ENCODE measurements around the gene LRIG3. TPM values are rescaled to one million over a fixed set of nuclear protein-coding genes. Genes with fewer than 3 reads are reported as not detected.
A peak's percentile ranks its signal among the peaks of the same experiment; 100 is the strongest.

Gene LRIG3
- total RNA-seq, 2 experiments from 2014 or later: 0.09 to 0.14 TPM

DNA sequence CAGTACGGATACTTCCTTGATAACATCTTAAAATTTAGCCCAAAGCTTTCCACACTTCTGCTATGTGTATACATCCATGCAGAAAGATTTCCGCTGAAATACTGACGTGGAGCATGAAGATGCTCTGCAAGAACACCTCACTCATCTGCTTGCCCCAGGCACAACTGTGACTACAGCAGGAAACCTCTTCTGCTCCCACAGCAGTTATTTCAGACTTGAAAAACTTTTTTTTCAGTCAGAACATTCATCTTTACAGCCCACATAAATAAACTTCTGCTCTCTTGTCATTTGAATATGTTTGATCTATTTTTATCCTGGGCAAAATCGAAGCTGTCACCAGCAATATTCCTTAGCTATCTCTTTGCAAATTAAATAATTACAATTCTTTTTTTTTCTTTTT is 6.8 kb upstream of the LRIG3 start:
- Mint-ChIP-seq H3K27ac (no peak overlapping the region), H3K4me3 (no peak overlapping the region), H3K9me3 (ENCODE audit: low read depth) (no peaks in the 10 kb centered on the region), H3K4me1 (no peaks in the 10 kb centered on the region), H3K27me3 (peaks cover 17% of the 10 kb centered on the region), H3K36me3 (ENCODE audit: low read depth) (no peaks in the 10 kb centered on the region)
- DNase-seq (no peak), ATAC-seq (no peak)
- intact Hi-C loops (cut with DNase I, micrococcal nuclease): no loop called here
- POLR2A ChIA-PET: no interaction called here
- CTCF ChIA-PET: no interaction called here

DNA sequence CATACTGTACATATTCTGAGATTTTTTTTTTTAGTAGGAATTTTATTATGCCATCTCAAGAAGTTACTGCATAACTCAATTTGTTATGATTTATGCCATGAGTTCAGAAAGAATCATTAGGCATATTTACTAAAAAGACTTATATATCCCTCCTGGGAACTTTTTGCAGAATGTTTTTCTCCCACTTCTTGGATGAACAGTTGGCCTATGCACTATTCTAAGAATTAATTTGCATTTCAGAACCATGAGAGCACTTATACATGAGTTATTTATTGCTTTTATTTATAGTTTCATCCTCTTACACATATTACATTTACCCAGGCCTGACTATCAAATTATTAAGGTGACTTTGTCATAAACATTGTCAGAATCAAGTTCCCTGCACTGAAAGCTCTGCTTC is 6.3 kb upstream of the LRIG3 start:
- ChIA-PET POLR2A (no interaction called here), CTCF (no interaction called here)
- H3K4me3 Mint-ChIP-seq: no peak overlapping the region
- intact Hi-C loops (cut with DNase I, micrococcal nuclease): no loop called here
- H3K36me3 Mint-ChIP-seq (ENCODE audit: low read depth): no peaks in the 10 kb centered on the region
- H3K4me1 Mint-ChIP-seq: no peaks in the 10 kb centered on the region
- no peak for ATAC-seq
- H3K9me3 Mint-ChIP-seq (ENCODE audit: low read depth): no peaks in the 10 kb centered on the region
- H3K27me3 Mint-ChIP-seq: peaks cover 17% of the 10 kb centered on the region
- no peak for DNase-seq
- no peak overlapping the region for H3K27ac Mint-ChIP-seq

DNA sequence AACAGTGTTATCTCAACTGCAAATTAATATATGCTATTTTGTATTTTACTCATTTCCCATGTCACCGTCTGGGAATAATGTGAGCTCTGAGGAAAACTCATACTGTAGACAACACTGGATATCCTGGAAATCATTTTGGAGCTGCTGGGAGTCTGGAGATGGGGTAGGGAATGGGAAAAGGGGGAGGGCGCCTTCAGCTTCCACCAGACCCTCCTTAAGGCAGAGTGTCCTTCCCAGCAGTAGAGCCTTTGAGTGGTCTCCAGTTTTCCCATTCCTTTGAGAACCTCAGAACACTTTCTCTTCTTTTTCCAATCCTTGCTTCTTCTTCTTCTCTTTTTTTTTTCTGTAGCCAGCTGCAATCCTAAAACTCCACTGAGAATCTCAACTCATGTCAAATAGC is 5.4 kb upstream of the LRIG3 start:
- H3K9me3 Mint-ChIP-seq (ENCODE audit: low read depth): no peaks in the 10 kb centered on the region
- H3K27ac Mint-ChIP-seq: no peak overlapping the region
- DNase-seq (no peak), ATAC-seq (no peak)
- no peak overlapping the region for H3K4me3 Mint-ChIP-seq
- no peaks in the 10 kb centered on the region for H3K36me3 Mint-ChIP-seq (ENCODE audit: low read depth)
- intact Hi-C loops (cut with DNase I, micrococcal nuclease): no loop called here
- ChIA-PET POLR2A (no interaction called here), CTCF (no interaction called here)
- H3K27me3 Mint-ChIP-seq: peaks cover 22% of the 10 kb centered on the region
- no peaks in the 10 kb centered on the region for H3K4me1 Mint-ChIP-seq

GRCh38 chr12:58925111-58925611 is 4.9 kb upstream of the LRIG3 start:
- Mint-ChIP-seq H3K4me1 (peaks cover 3% of the 10 kb centered on the region), H3K9me3 (ENCODE audit: low read depth) (no peaks in the 10 kb centered on the region), H3K27ac (no peak overlapping the region), H3K4me3 (no peak overlapping the region), H3K36me3 (ENCODE audit: low read depth) (no peaks in the 10 kb centered on the region), H3K27me3 (peaks cover 27% of the 10 kb centered on the region)
- CTCF ChIA-PET: no interaction called here
- DNase-seq (no peak), ATAC-seq (no peak)
- intact Hi-C loops (cut with DNase I, micrococcal nuclease): no loop called here
- POLR2A ChIA-PET: no interaction called here

GRCh38 chr12:58924652-58925051 is 4.3 kb upstream of the LRIG3 start:
- DNase-seq: no peak
- H3K4me1 Mint-ChIP-seq: peaks cover 3% of the 10 kb centered on the region
- ChIA-PET CTCF (no interaction called here), POLR2A (no interaction called here)
- H3K27ac Mint-ChIP-seq: no peak overlapping the region
- peaks cover 27% of the 10 kb centered on the region for H3K27me3 Mint-ChIP-seq
- no peaks in the 10 kb centered on the region for H3K9me3 Mint-ChIP-seq (ENCODE audit: low read depth)
- intact Hi-C loops (cut with DNase I, micrococcal nuclease): no loop called here
- no peak for ATAC-seq
- no peaks in the 10 kb centered on the region for H3K36me3 Mint-ChIP-seq (ENCODE audit: low read depth)
- H3K4me3 Mint-ChIP-seq: no peak overlapping the region

DNA sequence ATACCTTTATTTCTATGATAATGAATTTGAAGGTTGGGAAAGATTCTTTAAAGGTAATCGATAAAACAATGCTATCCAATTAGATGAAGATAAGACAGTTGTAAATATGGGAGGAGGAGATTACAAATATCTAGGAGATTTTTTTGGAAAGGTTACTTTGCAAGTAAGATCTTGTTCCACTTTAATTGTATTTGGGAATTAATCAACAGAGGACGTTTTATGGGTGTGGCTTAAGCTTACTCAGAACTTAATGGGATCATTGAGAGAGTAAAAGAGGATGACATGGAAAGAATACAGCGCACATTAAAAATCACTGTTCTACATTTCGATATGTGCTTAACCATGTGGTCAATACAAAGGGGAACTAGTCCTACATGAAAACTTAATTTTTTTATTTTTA is 3.5 kb upstream of the LRIG3 start:
- Mint-ChIP-seq H3K4me1 (peaks cover 8% of the 10 kb centered on the region), H3K36me3 (ENCODE audit: low read depth) (no peaks in the 10 kb centered on the region), H3K27ac (no peak overlapping the region), H3K9me3 (ENCODE audit: low read depth) (no peaks in the 10 kb centered on the region), H3K27me3 (peaks cover 33% of the 10 kb centered on the region), H3K4me3 (no peak overlapping the region)
- DNase-seq (no peak), ATAC-seq (no peak)
- intact Hi-C loops (cut with DNase I, micrococcal nuclease): no loop called here
- POLR2A ChIA-PET: no interaction called here
- CTCF ChIA-PET: no interaction called here

GRCh38 chr12:58922849-58923248 is 2.5 kb upstream of the LRIG3 start:
- peaks cover 41% of the 10 kb centered on the region for H3K27me3 Mint-ChIP-seq
- CTCF ChIA-PET: no interaction called here

DNA sequence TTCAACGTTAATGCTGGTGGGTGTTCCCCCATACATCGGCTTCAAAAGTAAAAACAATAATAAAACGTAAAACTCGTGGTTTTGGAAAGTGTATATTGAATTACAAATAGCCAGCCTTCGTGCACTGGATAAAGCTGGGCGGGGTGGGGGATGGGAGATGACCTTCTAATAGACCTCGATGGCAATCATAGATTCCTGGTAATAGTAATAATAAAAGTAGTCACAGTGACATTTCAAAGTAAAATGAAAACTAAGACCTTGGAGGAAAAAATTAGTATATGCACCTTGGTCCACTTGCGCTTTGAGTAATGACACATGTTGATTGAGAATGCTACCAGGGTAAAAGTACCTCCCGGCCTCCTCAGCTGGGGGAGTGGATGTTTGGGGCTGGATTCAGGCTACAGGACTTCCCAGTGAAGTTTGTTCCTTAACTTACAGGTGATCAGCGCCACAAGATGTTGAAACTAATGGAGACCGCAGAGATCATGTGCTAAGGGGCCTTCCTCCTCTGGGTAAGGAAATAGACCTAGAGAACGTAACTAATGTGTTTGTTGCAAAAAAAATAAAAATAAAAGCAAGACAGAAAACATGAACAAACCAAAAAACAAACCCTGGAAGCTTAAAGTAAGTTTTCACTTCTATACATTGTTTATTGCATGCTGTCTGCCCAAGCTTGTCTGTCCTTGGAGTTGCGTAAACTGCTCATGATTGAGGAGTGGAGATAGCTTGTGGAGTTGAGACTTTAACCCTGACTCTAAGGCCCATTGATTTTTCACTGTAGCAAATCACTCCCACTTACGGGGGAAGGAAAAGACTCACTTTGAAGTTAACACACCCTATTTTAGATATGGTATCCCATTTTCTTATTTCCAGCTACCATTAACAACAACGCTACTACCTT is 907 bp upstream of the LRIG3 start:
- H3K36me3 Mint-ChIP-seq (ENCODE audit: low read depth): no peaks in the 10 kb centered on the region
- intact Hi-C loops (cut with DNase I, micrococcal nuclease): no loop called here
- no peak overlapping the region for H3K27ac Mint-ChIP-seq
- ChIA-PET CTCF (interaction anchor here (0.6 kb wide), 1 partner anchor 40 kb away, joined by 3 read pairs; no protein-coding TSS in a partner anchor), POLR2A (no interaction called here)
- H3K4me1 Mint-ChIP-seq: peaks cover 8% of the 10 kb centered on the region
- DNase-seq (peak; percentile 9), ATAC-seq (peak; percentile 47)
- peaks cover 43% of the 10 kb centered on the region for H3K27me3 Mint-ChIP-seq
- H3K9me3 Mint-ChIP-seq (ENCODE audit: low read depth): no peaks in the 10 kb centered on the region
- H3K4me3 Mint-ChIP-seq: no peak overlapping the region

More at GRCh38 chr12:58922849-58923248, 2.5 kb upstream of the LRIG3 start:
- H3K27ac Mint-ChIP-seq: no peak overlapping the region
- peaks cover 8% of the 10 kb centered on the region for H3K4me1 Mint-ChIP-seq
- no peaks in the 10 kb centered on the region for H3K9me3 Mint-ChIP-seq (ENCODE audit: low read depth)
- no peaks in the 10 kb centered on the region for H3K36me3 Mint-ChIP-seq (ENCODE audit: low read depth)
- DNase-seq (no peak), ATAC-seq (no peak)
- intact Hi-C loops (cut with DNase I, micrococcal nuclease): no loop called here
- POLR2A ChIA-PET: no interaction called here
- no peak overlapping the region for H3K4me3 Mint-ChIP-seq

- peaks cover 39% of the 10 kb centered on the region for H3K27me3 Mint-ChIP-seq
- no peak overlapping the region for H3K27ac Mint-ChIP-seq
- DNase-seq (peak; percentile 6), ATAC-seq (no peak)
- H3K4me3 Mint-ChIP-seq: no peak overlapping the region
- no peaks in the 10 kb centered on the region for H3K36me3 Mint-ChIP-seq (ENCODE audit: low read depth)
- H3K4me1 Mint-ChIP-seq: peaks cover 8% of the 10 kb centered on the region
- ChIA-PET POLR2A (no interaction called here), CTCF (no interaction called here)
- H3K9me3 Mint-ChIP-seq (ENCODE audit: low read depth): no peaks in the 10 kb centered on the region
- intact Hi-C loops (cut with DNase I, micrococcal nuclease): no loop called here
Observed at GRCh38 chr12:58919231-58920101, 838 bp downstream of the LRIG3 start.

DNA sequence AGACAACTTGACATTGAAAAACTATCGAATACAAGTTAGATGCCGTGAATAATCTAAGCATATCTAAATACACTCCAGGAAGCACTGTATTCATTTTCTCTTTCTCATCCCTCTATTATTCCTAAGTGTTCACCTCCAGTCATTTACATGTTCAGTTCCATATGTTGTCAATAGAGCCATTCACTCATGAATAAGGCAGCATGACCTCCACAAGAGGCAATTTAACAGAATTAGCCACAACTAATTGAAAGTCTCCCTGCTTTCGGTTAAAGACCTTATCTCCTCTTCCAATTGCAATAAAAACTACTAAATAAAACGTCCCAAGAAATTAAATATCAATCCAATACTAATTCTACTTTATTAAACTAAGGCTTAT is 1.8 kb downstream of the LRIG3 start:
- POLR2A ChIA-PET: no interaction called here

GRCh38 chr12:58917699-58918468 is 2.4 kb downstream of the LRIG3 start:
- no peak for DNase-seq
- Mint-ChIP-seq H3K9me3 (ENCODE audit: low read depth) (no peaks in the 10 kb centered on the region), H3K36me3 (ENCODE audit: low read depth) (no peaks in the 10 kb centered on the region), H3K4me1 (peaks cover 8% of the 10 kb centered on the region), H3K4me3 (no peak overlapping the region), H3K27me3 (peaks cover 33% of the 10 kb centered on the region), H3K27ac (no peak overlapping the region)
- CTCF ChIA-PET: no interaction called here
- POLR2A ChIA-PET: no interaction called here
- no peak for ATAC-seq
- intact Hi-C loops (cut with DNase I, micrococcal nuclease): no loop called here

More for the DNA sequence above, 1.8 kb downstream of the LRIG3 start:
- no peaks in the 10 kb centered on the region for H3K36me3 Mint-ChIP-seq (ENCODE audit: low read depth)
- no peak overlapping the region for H3K27ac Mint-ChIP-seq
- intact Hi-C loops (cut with DNase I, micrococcal nuclease): no loop called here
- ATAC-seq (no peak), DNase-seq (no peak)
- no peaks in the 10 kb centered on the region for H3K9me3 Mint-ChIP-seq (ENCODE audit: low read depth)
- peaks cover 36% of the 10 kb centered on the region for H3K27me3 Mint-ChIP-seq
- peaks cover 8% of the 10 kb centered on the region for H3K4me1 Mint-ChIP-seq
- CTCF ChIA-PET: no interaction called here
- no peak overlapping the region for H3K4me3 Mint-ChIP-seq

Data from activated CD4-positive, alpha-beta T cell treated with anti-CD3 and anti-CD28 coated beads for 36 hours (primary cell).